Activated T-cell treated with anti-CD3 and anti-CD28 coated beads for 48 hours (primary cell): ENCODE results near the gene HNRNPCL2.
"Not testable (repeated sequence)": the region's sequence is repeated elsewhere in the genome, so short reads cannot be mapped to it uniquely, and the experiment has no call there.

Source experiments
- DNase-seq: peaks from one replicate; pipeline ENCODE4 v3.0.0-alpha.2; 2020; ENCODE audit warnings: low read depth

Gene HNRNPCL2

GRCh38 chr1:13116754-13117153, at the start of gene HNRNPCL2:
Gene HNRNPCL2 (minus strand): TSS chr1:13116854. CDS start chr1:13116400, 454 bp downstream.
- not testable (repeated sequence) for DNase-seq

DNA sequence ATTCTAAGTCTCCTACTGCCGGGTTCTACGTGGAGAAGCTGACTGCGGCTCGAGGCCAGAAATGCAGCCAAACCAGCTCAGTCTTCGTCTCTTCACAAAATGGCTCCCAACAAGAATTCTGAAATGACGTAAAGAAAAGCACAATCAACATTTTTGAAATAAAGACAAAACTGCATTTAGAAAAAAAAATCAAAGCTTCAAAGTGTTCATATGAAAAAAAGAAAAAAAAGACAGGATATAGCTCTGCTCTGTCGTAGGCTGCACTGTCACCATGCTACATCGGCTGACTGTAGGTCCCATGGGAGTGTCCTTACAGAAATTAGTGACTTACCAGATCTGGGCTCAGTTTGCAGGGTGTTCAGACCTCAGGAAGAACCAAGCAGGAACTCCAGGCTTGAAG, 48.9 kb upstream of the HNRNPCL2 start, which contains the start of gene HNRNPCL4:
Gene HNRNPCL4 (minus strand): TSS at position 101 of the 400 bp plus-strand sequence. CDS start 164 bp downstream, outside the sequence.
- DNase-seq: not testable (repeated sequence)

GRCh38 chr1:13155909-13156308, 39.3 kb upstream of the HNRNPCL2 start, which contains the start of gene PRAMEF26:
Gene PRAMEF26 (minus strand): TSS chr1:13156009. CDS start chr1:13153095, 2,914 bp downstream.
- not testable (repeated sequence) for DNase-seq

GRCh38 chr1:13070474-13070873, 46.2 kb downstream of the HNRNPCL2 start, which contains the start of gene PRAMEF25:
Gene PRAMEF25 (plus strand): TSS chr1:13070774. CDS start chr1:13073694, 2,920 bp downstream.
- DNase-seq: not testable (repeated sequence)
